Activated CD4-positive, alpha-beta memory T cell treated with anti-CD3 and anti-CD28 coated beads for 36 hours (primary cell): ENCODE measurements around the gene ITGB3BP. TPM values are rescaled to one million over a fixed set of nuclear protein-coding genes. Genes with fewer than 3 reads are reported as not detected.

Source experiments
- CTCF ChIA-PET: fragments of 350-600 bp; sonication (Branson Sonifier 250); formaldehyde crosslinking; loops from one replicate; lab custom pipeline; 2021; ENCODE audit warnings: antibody characterized with exemption, inconsistent platforms; lab: Charles Lee
- POLR2A ChIA-PET: fragments of 350-600 bp; sonication (Branson Sonifier 250); formaldehyde crosslinking; loops from one replicate; lab custom pipeline; 2021; ENCODE audit warnings: antibody characterized with exemption; lab: Charles Lee
- DNase-seq: peaks from one replicate; pipeline ENCODE4 v3.0.0-alpha.2; 2020
- H3K27ac Mint-ChIP-seq: one replicate; pipeline ENCODE4 v1.8.0; 2021; ENCODE audit warnings: mixed read lengths
- H3K27me3 Mint-ChIP-seq: one replicate; pipeline ENCODE4 v1.8.0; 2021; ENCODE audit warnings: mixed read lengths
- H3K36me3 Mint-ChIP-seq: one replicate; pipeline ENCODE4 v1.8.0; 2021; ENCODE audit warnings: mixed read lengths
- H3K4me1 Mint-ChIP-seq: one replicate; pipeline ENCODE4 v1.8.0; 2021; ENCODE audit warnings: low read depth, mixed read lengths
- H3K4me3 Mint-ChIP-seq: one replicate; pipeline ENCODE4 v1.8.0; 2021; ENCODE audit warnings: mild to moderate bottlenecking, mixed read lengths
- H3K9me3 Mint-ChIP-seq: one replicate; pipeline ENCODE4 v1.8.0; 2021; ENCODE audit warnings: mixed read lengths
- intact Hi-C: fragments of 100-400 bp; cut with micrococcal nuclease; formaldehyde crosslinking; loops from one replicate; pipeline ENCODE4 v1.15.1; 2023
- total RNA-seq, 2 experiments: library from RNA; stranded (reverse); gene quantifications; one replicate each; pipeline ENCODE4 v1.2.3, GENCODE V29; 2021

ITGB3BP gene
- total RNA-seq, 2 experiments from 2014 or later, result 59.5 to 61.1 TPM

- no peak overlapping the region for H3K27ac Mint-ChIP-seq
- no peaks in the 10 kb centered on the region for H3K9me3 Mint-ChIP-seq
- H3K27me3 Mint-ChIP-seq, result no peaks in the 10 kb centered on the region
- ChIA-PET CTCF (no interaction called here), POLR2A (no interaction called here)
- no peak overlapping the region for H3K4me3 Mint-ChIP-seq
- peaks cover 9% of the 10 kb centered on the region for H3K36me3 Mint-ChIP-seq
- no peaks in the 10 kb centered on the region for H3K4me1 Mint-ChIP-seq
- intact Hi-C loops, result no loop called here
- no peak for DNase-seq
Observed at GRCh38 chr1:63545780-63546179, 22.8 kb upstream of the ITGB3BP start.

- POLR2A ChIA-PET, result interaction anchor here (0.6 kb wide), 1 partner anchor 406 kb away, joined by 4 read pairs; no protein-coding TSS in a partner anchor
- Mint-ChIP-seq H3K4me3 (no peak overlapping the region), H3K27me3 (no peaks in the 10 kb centered on the region), H3K36me3 (peaks cover 6% of the 10 kb centered on the region), H3K9me3 (no peaks in the 10 kb centered on the region), H3K4me1 (no peaks in the 10 kb centered on the region), H3K27ac (no peak overlapping the region)
- CTCF ChIA-PET, result interaction anchor here (0.8 to 3.3 kb wide), 7 partner anchors 17 to 698 kb away, joined by 3 to 25 read pairs (median 5); no protein-coding TSS in a partner anchor
- intact Hi-C loops, result loop anchor here (5.0 kb wide), 2 partner anchors 211 to 571 kb away; no protein-coding TSS in a partner anchor
- DNase-seq, result no peak
Observed at GRCh38 chr1:63537940-63538339, 14.9 kb upstream of the ITGB3BP start.

- ChIA-PET POLR2A (no interaction called here), CTCF (interaction anchor here (0.6 to 3.3 kb wide), 5 partner anchors 25 to 697 kb away, joined by 3 to 25 read pairs (median 5); no protein-coding TSS in a partner anchor)
- intact Hi-C loops, result loop anchor here (5.0 kb wide), 2 partner anchors 210 to 570 kb away; no protein-coding TSS in a partner anchor
- no peaks in the 10 kb centered on the region for H3K4me1 Mint-ChIP-seq
- H3K4me3 Mint-ChIP-seq, result no peak overlapping the region
- no peak for DNase-seq
- no peaks in the 10 kb centered on the region for H3K9me3 Mint-ChIP-seq
- no peak overlapping the region for H3K27ac Mint-ChIP-seq
- H3K27me3 Mint-ChIP-seq, result no peaks in the 10 kb centered on the region
- peaks cover 6% of the 10 kb centered on the region for H3K36me3 Mint-ChIP-seq
Observed at GRCh38 chr1:63537006-63537405, 14.0 kb upstream of the ITGB3BP start.

- Mint-ChIP-seq H3K36me3 (peaks cover 6% of the 10 kb centered on the region), H3K4me3 (no peak overlapping the region), H3K27me3 (no peaks in the 10 kb centered on the region), H3K4me1 (no peaks in the 10 kb centered on the region), H3K9me3 (no peaks in the 10 kb centered on the region), H3K27ac (no peak overlapping the region)
- intact Hi-C loops, result no loop called here
- POLR2A ChIA-PET, result no interaction called here
- no peak for DNase-seq
- CTCF ChIA-PET, result no interaction called here
Observed at GRCh38 chr1:63534406-63534805, 11.4 kb upstream of the ITGB3BP start.

GRCh38 chr1:63533931-63534330 lies 10.9 kb upstream of the ITGB3BP start:
- POLR2A ChIA-PET, result no interaction called here
- CTCF ChIA-PET, result no interaction called here
- intact Hi-C loops, result no loop called here
- Mint-ChIP-seq H3K36me3 (peaks cover 6% of the 10 kb centered on the region), H3K27ac (no peak overlapping the region), H3K9me3 (no peaks in the 10 kb centered on the region), H3K4me1 (no peaks in the 10 kb centered on the region), H3K27me3 (no peaks in the 10 kb centered on the region), H3K4me3 (no peak overlapping the region)
- no peak for DNase-seq

- Mint-ChIP-seq H3K27me3 (no peaks in the 10 kb centered on the region), H3K36me3 (peaks cover 10% of the 10 kb centered on the region), H3K4me1 (no peaks in the 10 kb centered on the region), H3K4me3 (no peak overlapping the region), H3K27ac (no peak overlapping the region), H3K9me3 (no peaks in the 10 kb centered on the region)
- POLR2A ChIA-PET, result no interaction called here
- intact Hi-C loops, result no loop called here
- CTCF ChIA-PET, result no interaction called here
- no peak for DNase-seq
Observed at GRCh38 chr1:63532727-63533126, 9.7 kb upstream of the ITGB3BP start.

DNA sequence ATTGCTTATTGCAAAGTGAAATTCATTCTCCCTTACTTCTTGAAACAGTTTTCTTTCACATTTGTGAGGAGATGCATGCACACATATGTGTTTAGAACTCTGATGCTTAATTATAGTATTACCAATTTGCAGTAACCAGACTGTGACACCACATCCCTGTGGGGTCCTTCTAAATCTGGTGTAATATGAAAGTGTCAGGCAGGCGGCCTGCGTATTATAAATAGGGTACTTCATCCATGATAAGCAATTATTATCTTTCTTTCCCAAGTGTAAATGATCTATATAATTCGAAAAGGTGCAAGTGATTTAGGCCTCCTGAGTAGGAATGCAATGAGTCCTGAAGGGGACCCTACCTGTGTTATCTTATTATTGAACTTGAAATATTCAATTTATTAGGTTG lies 1.2 kb upstream of the ITGB3BP start:
- CTCF ChIA-PET, result no interaction called here
- no peak overlapping the region for H3K27ac Mint-ChIP-seq
- no peaks in the 10 kb centered on the region for H3K9me3 Mint-ChIP-seq
- intact Hi-C loops, result loop anchor here (10.0 kb wide), 1 partner anchor 1541 kb away; no protein-coding TSS in a partner anchor
- H3K27me3 Mint-ChIP-seq, result no peaks in the 10 kb centered on the region
- DNase-seq, result no peak
- H3K4me1 Mint-ChIP-seq, result peaks cover 27% of the 10 kb centered on the region
- H3K36me3 Mint-ChIP-seq, result peaks cover 5% of the 10 kb centered on the region
- peak overlapping the region; percentile 94 for H3K4me3 Mint-ChIP-seq
- POLR2A ChIA-PET, result interaction anchor here (0.8 to 2.1 kb wide), 3 partner anchors 43 to 156 kb away, joined by 3 to 8 read pairs (median 3); partner anchors contain the start of gene PGM1

DNA sequence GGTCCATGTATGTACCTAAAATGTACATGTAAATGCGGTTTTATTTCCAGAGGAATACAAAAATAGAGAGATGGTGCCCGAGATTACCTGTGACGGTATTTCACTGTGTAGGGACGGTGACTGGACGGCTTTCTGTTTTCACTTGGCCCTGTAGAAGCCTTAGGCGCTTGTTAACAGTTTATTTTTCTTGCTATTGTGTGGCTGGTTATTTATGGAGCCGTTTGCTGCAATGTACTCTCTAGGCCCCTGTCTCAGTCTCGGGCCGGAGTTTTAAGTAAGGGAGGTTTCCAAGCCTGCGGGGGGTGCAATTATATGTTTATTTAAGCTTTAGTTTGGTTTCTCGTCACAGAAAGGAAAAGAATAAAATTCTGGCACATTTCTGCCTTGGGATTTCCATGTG lies 713 bp upstream of the ITGB3BP start:
- no peak for DNase-seq
- H3K4me1 Mint-ChIP-seq, result peaks cover 27% of the 10 kb centered on the region
- POLR2A ChIA-PET, result interaction anchor here (0.5 to 2.1 kb wide), 3 partner anchors 69 to 833 kb away, joined by 3 to 8 read pairs (median 4); partner anchors contain the start of gene PGM1
- peak overlapping the region; percentile 94 for H3K4me3 Mint-ChIP-seq
- H3K9me3 Mint-ChIP-seq, result no peaks in the 10 kb centered on the region
- intact Hi-C loops, result loop anchor here (1.0 to 10.0 kb wide), 4 partner anchors 70 to 1541 kb away; partner anchors contain the start of genes FOXD3 and PGM1
- H3K27me3 Mint-ChIP-seq, result no peaks in the 10 kb centered on the region
- CTCF ChIA-PET, result interaction anchor here (0.6 to 0.9 kb wide), 2 partner anchors 22 to 682 kb away, joined by 3 read pairs; no protein-coding TSS in a partner anchor
- H3K27ac Mint-ChIP-seq, result peak overlapping the region; percentile 94
- peaks cover 5% of the 10 kb centered on the region for H3K36me3 Mint-ChIP-seq

GRCh38 chr1:63516629-63517028 lies 6.4 kb downstream of the ITGB3BP start:
- no peak for DNase-seq
- Mint-ChIP-seq H3K27ac (no peak overlapping the region), H3K36me3 (peaks cover 8% of the 10 kb centered on the region), H3K27me3 (no peaks in the 10 kb centered on the region), H3K9me3 (no peaks in the 10 kb centered on the region), H3K4me1 (peaks cover 8% of the 10 kb centered on the region), H3K4me3 (no peak overlapping the region)
- intact Hi-C loops, result no loop called here
- CTCF ChIA-PET, result no interaction called here
- POLR2A ChIA-PET, result no interaction called here

DNA sequence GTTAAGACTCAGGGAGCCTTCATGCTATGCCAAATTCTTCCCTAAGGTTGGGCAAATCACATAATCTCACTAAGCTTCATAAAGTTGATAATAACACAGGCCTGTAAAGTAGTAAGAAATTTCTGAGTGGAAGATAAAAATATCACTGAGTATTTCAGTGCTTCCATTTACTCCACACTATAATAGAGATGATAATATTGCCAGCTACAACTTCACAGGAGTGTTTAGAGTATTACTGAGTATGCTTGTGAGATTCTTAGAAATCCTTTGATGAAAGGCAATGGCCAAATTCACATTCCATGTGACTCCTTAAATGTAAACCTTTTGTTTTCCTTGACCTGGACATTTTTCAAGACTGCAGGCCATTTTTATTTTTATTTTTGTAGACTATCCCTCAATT lies 10.4 kb downstream of the ITGB3BP start:
- Mint-ChIP-seq H3K4me1 (peaks cover 3% of the 10 kb centered on the region), H3K27ac (no peak overlapping the region), H3K4me3 (no peak overlapping the region), H3K36me3 (peaks cover 11% of the 10 kb centered on the region), H3K9me3 (no peaks in the 10 kb centered on the region), H3K27me3 (no peaks in the 10 kb centered on the region)
- CTCF ChIA-PET, result no interaction called here
- DNase-seq, result no peak
- intact Hi-C loops, result no loop called here
- POLR2A ChIA-PET, result no interaction called here

DNA sequence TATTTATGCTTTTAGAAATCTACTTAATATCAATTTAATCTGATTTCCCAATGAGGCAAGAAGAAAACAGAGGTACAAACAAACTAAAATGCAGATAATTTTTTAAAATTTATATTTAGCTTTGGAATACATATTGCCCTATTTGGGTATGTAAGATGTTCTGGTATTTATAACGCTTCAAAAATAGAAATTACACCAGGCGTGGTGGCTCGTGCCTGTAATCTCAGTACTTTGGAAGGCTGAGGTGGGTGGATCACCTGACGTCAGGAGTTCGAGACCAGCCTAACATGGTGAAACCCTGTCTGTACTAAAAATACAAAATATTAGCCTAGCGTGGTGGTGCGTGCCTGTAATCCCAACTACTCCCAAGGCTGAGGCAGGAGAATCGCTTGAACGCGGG lies 13.3 kb downstream of the ITGB3BP start:
- no peaks in the 10 kb centered on the region for H3K27me3 Mint-ChIP-seq
- H3K36me3 Mint-ChIP-seq, result peaks cover 24% of the 10 kb centered on the region
- ChIA-PET CTCF (no interaction called here), POLR2A (no interaction called here)
- no peak overlapping the region for H3K27ac Mint-ChIP-seq
- intact Hi-C loops, result no loop called here
- H3K4me1 Mint-ChIP-seq, result peaks cover 3% of the 10 kb centered on the region
- no peak for DNase-seq
- no peak overlapping the region for H3K4me3 Mint-ChIP-seq
- H3K9me3 Mint-ChIP-seq, result peaks cover 2% of the 10 kb centered on the region

GRCh38 chr1:63506782-63507181 lies 16.2 kb downstream of the ITGB3BP start:
- Mint-ChIP-seq H3K36me3 (peaks cover 25% of the 10 kb centered on the region), H3K9me3 (peaks cover 4% of the 10 kb centered on the region), H3K4me1 (peaks cover 3% of the 10 kb centered on the region), H3K4me3 (no peak overlapping the region), H3K27ac (no peak overlapping the region), H3K27me3 (no peaks in the 10 kb centered on the region)
- POLR2A ChIA-PET, result no interaction called here
- CTCF ChIA-PET, result interaction anchor here (0.9 kb wide), 1 partner anchor 180 kb away, joined by 3 read pairs; no protein-coding TSS in a partner anchor
- no peak for DNase-seq
- intact Hi-C loops, result no loop called here

GRCh38 chr1:63501256-63501655 lies 21.8 kb downstream of the ITGB3BP start:
- Mint-ChIP-seq H3K4me1 (peaks cover 2% of the 10 kb centered on the region), H3K27me3 (no peaks in the 10 kb centered on the region), H3K9me3 (peaks cover 6% of the 10 kb centered on the region), H3K36me3 (peaks cover 29% of the 10 kb centered on the region), H3K27ac (no peak overlapping the region), H3K4me3 (no peak overlapping the region)
- intact Hi-C loops, result no loop called here
- CTCF ChIA-PET, result no interaction called here
- DNase-seq, result no peak
- POLR2A ChIA-PET, result no interaction called here
